AG20443 (cell line): ENCODE data around the gene AP1G1.
"Not testable (repeated sequence)": the region's sequence is repeated elsewhere in the genome, so short reads cannot be mapped to it uniquely, and the experiment has no call there.

Experiments used
- DNase-seq: peaks from one replicate; pipeline ENCODE4 v3.0.0; 2012; ENCODE audit warnings: low spot score, mixed read lengths

The AP1G1 gene

GRCh38 chr16:71807905-71808592, 585 bp downstream of the AP1G1 start:
- DNase-seq: peak; percentile 52

- DNase-seq: no peak
Measured at GRCh38 chr16:71803305-71803690, 5.3 kb downstream of the AP1G1 start.

GRCh38 chr16:71796501-71797097, 12.0 kb downstream of the AP1G1 start:
- peak; percentile 26 for DNase-seq

- DNase-seq: no peak
Measured at GRCh38 chr16:71794943-71795342, 13.7 kb downstream of the AP1G1 start.

- no peak for DNase-seq
Measured at GRCh38 chr16:71794018-71794417, 14.6 kb downstream of the AP1G1 start.

- DNase-seq: no peak
Measured at GRCh38 chr16:71792176-71792575, 16.5 kb downstream of the AP1G1 start.

- not testable (repeated sequence) for DNase-seq
Measured at GRCh38 chr16:71790329-71790728, 18.3 kb downstream of the AP1G1 start.

- DNase-seq: no peak
Measured at GRCh38 chr16:71789136-71789535, 19.5 kb downstream of the AP1G1 start.

GRCh38 chr16:71788578-71788977, 20.1 kb downstream of the AP1G1 start:
- no peak for DNase-seq

GRCh38 chr16:71785143-71785542, 23.5 kb downstream of the AP1G1 start:
- not testable (repeated sequence) for DNase-seq

GRCh38 chr16:71784093-71784492, 24.5 kb downstream of the AP1G1 start:
- no peak for DNase-seq

GRCh38 chr16:71781741-71782140, 26.9 kb downstream of the AP1G1 start:
- DNase-seq: peak; percentile 17

- DNase-seq: no peak
Measured at GRCh38 chr16:71780521-71781089, 28.0 kb downstream of the AP1G1 start.

GRCh38 chr16:71778780-71779179, 29.9 kb downstream of the AP1G1 start:
- DNase-seq: no peak

- no peak for DNase-seq
Measured at GRCh38 chr16:71777329-71777728, 31.3 kb downstream of the AP1G1 start.

- DNase-seq: no peak
Measured at GRCh38 chr16:71775949-71776348, 32.7 kb downstream of the AP1G1 start.

- no peak for DNase-seq
Measured at GRCh38 chr16:71771571-71771970, 37.1 kb downstream of the AP1G1 start.

GRCh38 chr16:71769222-71769621, 39.4 kb downstream of the AP1G1 start:
- DNase-seq: no peak

GRCh38 chr16:71767060-71767900, 41.4 kb downstream of the AP1G1 start:
- DNase-seq: no peak

GRCh38 chr16:71762186-71762585, 46.4 kb downstream of the AP1G1 start:
- DNase-seq: peak; percentile 59

GRCh38 chr16:71761097-71761496, 47.5 kb downstream of the AP1G1 start:
- no peak for DNase-seq

GRCh38 chr16:71758293-71758760, 50.3 kb downstream of the AP1G1 start:
- no peak for DNase-seq

GRCh38 chr16:71754652-71755051, 54.0 kb downstream of the AP1G1 start:
- DNase-seq: no peak
